Measurements from ENCODE around the gene USH1G.

USH1G gene

GRCh38 chr17:74898376-74898946 is 24.6 kb downstream of the USH1G start:
- no peak for TF ChIP-seq CTCF (IDR thresholded peaks at IDR 0.05; ENCODE audit: extremely low read depth, missing control alignments)
- no peak for DNase-seq (ENCODE audit: low spot score)

GRCh38 chr17:74893936-74894671 is 29.0 kb downstream of the USH1G start:
- no peak for DNase-seq (ENCODE audit: low spot score)
- no peak for TF ChIP-seq CTCF (IDR thresholded peaks at IDR 0.05; ENCODE audit: extremely low read depth, missing control alignments)

GRCh38 chr17:74892974-74893911 is 29.8 kb downstream of the USH1G start, which contains the start of gene FADS6:
TSS of gene FADS6 (minus strand) at chr17:74893633. CDS start at chr17:74893595, 38 bp downstream.
- no peak for TF ChIP-seq CTCF (IDR thresholded peaks at IDR 0.05; ENCODE audit: extremely low read depth, missing control alignments)
- no peak for DNase-seq (ENCODE audit: low spot score)

GRCh38 chr17:74892013-74892841 is 30.8 kb downstream of the USH1G start:
- no peak for TF ChIP-seq CTCF (IDR thresholded peaks at IDR 0.05; ENCODE audit: extremely low read depth, missing control alignments)
- DNase-seq (ENCODE audit: low spot score), result no peak

DNA sequence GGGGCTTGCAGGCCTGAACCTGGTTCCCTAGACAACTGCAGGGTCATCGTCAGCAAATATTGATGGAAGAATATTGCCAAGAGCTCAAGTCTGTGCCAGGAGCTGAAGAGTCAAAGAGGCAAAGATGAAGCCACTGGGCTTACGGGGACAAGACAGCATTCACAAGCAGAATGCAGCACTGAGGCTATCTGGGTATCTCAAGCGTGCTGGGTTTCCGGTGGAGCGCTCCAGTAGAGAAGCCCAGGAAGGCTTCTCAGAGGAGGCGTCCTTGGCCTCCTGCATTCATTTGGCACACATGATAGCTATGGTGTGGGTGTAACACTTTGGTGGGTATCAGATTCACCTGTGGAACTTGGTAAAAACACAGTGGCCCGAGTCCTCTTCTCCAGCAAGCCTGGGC is 32.5 kb downstream of the USH1G start:
- no peak for DNase-seq (ENCODE audit: low spot score)
- no peak for TF ChIP-seq CTCF (IDR thresholded peaks at IDR 0.05; ENCODE audit: extremely low read depth, missing control alignments)

GRCh38 chr17:74888469-74888868 is 34.6 kb downstream of the USH1G start:
- TF ChIP-seq CTCF (IDR thresholded peaks at IDR 0.05; ENCODE audit: extremely low read depth, missing control alignments), result no peak
- no peak for DNase-seq (ENCODE audit: low spot score)
